ENCODE measurements around the gene TBL1XR1. TPM values are rescaled to one million over a fixed set of nuclear protein-coding genes. Genes with fewer than 3 reads are reported as not detected.

Gene TBL1XR1
- total and polyA plus RNA-seq, 2 of the 8 experiments (the other 6 are each of a cell fraction or from before 2014, with no cell fraction given): 28.1 to 147 TPM

DNA sequence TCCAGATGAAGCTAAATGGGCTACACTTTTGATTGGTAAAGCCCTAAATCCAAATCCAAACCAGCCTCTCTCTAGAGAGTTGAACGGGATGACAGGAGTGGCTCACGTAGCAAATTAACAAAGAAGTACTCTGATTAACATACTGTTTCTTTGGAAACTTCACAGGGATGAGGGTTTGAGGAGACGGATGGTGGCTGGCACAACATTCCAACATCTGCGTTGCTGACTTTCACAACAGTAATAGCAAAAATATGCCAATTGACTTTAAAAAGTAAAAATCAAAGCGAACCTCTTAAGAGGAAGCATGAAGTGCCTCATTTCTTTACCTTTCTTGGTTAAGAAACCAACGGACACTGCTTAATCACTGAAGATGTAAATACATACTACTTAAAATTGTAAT is 181.4 kb downstream of the TBL1XR1 start (continued):
- TF ChIP-seq, protein P1, sequence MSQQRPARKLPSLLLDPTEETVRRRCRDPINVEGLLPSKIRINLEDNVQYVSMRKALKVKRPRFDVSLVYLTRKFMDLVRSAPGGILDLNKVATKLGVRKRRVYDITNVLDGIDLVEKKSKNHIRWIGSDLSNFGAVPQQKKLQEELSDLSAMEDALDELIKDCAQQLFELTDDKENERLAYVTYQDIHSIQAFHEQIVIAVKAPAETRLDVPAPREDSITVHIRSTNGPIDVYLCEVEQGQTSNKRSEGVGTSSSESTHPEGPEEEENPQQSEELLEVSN (IDR thresholded peaks at IDR 0.05): no peak
- TF ChIP-seq, protein P2, sequence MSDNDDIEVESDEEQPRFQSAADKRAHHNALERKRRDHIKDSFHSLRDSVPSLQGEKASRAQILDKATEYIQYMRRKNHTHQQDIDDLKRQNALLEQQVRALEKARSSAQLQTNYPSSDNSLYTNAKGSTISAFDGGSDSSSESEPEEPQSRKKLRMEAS (IDR thresholded peaks at IDR 0.05): no peak
- TF ChIP-seq NANOG (IDR thresholded peaks at IDR 0.05; ENCODE audit: insufficient read depth, low read depth, low read length, poor library complexity, severe bottlenecking): no peak

Data from H1 (cell line).